Measurements from ENCODE around the gene CNP.

GRCh38 chr17:41977991-41978390 is 11.4 kb downstream of the CNP start:
- TF ChIP-seq CTCF (IDR thresholded peaks at IDR 0.05): no peak
- TF ChIP-seq EZH2 (IDR thresholded peaks at IDR 0.05; ENCODE audit: borderline replicate concordance, insufficient read depth, low read depth, low read length, poor library complexity, severe bottlenecking): no peak
